Inferior parietal cortex (tissue), 1 donor: Measurements from ENCODE around the gene RD3L.
"Not testable (repeated sequence)": the region's sequence is repeated elsewhere in the genome, so short reads cannot be mapped to it uniquely, and the experiment has no call there.

Source experiments
- DNase-seq: peaks from one replicate; pipeline ENCODE4 v3.0.0-alpha.2; 2016; ENCODE audit errors: extremely low spot score

RD3L gene

GRCh38 chr14:103928011-103928890 lies 14.1 kb downstream of the RD3L start, which contains the start of gene TDRD9:
TSS of gene TDRD9 (plus strand) at chr14:103928456. CDS start at chr14:103928510, 54 bp downstream.
- no peak for DNase-seq

GRCh38 chr14:103927566-103927965 lies 14.8 kb downstream of the RD3L start:
- DNase-seq, result no peak

- DNase-seq, result no peak
Measured at GRCh38 chr14:103925316-103925715, 17.0 kb downstream of the RD3L start.

GRCh38 chr14:103923863-103924262 lies 18.5 kb downstream of the RD3L start:
- no peak for DNase-seq

- DNase-seq, result not testable (repeated sequence)
Measured at GRCh38 chr14:103921855-103922200, 20.5 kb downstream of the RD3L start.

GRCh38 chr14:103920981-103921854 lies 21.1 kb downstream of the RD3L start:
- DNase-seq, result peak; percentile 94

GRCh38 chr14:103916636-103917262 lies 25.6 kb downstream of the RD3L start:
- DNase-seq, result peak; percentile 8

- no peak for DNase-seq
Measured at GRCh38 chr14:103915616-103916015, 26.7 kb downstream of the RD3L start.

- no peak for DNase-seq
Measured at GRCh38 chr14:103910984-103911383, 31.3 kb downstream of the RD3L start.

GRCh38 chr14:103910262-103910935 lies 31.9 kb downstream of the RD3L start:
- peak; percentile 81 for DNase-seq

GRCh38 chr14:103909531-103910261 lies 32.6 kb downstream of the RD3L start:
- DNase-seq, result no peak

- DNase-seq, result no peak
Measured at GRCh38 chr14:103908580-103908979, 33.7 kb downstream of the RD3L start.

- no peak for DNase-seq
Measured at GRCh38 chr14:103905842-103906456, 36.4 kb downstream of the RD3L start.

GRCh38 chr14:103904493-103905107 lies 37.7 kb downstream of the RD3L start:
- DNase-seq, result no peak

- DNase-seq, result no peak
Measured at GRCh38 chr14:103899833-103900232, 42.5 kb downstream of the RD3L start.

GRCh38 chr14:103899316-103899715 lies 43.0 kb downstream of the RD3L start:
- DNase-seq, result no peak

- no peak for DNase-seq
Measured at GRCh38 chr14:103898711-103899110, 43.6 kb downstream of the RD3L start.

- DNase-seq, result no peak
Measured at GRCh38 chr14:103898204-103898603, 44.1 kb downstream of the RD3L start.

GRCh38 chr14:103897075-103897947 lies 45.0 kb downstream of the RD3L start:
- DNase-seq, result no peak
